Ishikawa (cell line): ENCODE measurements around the gene BTBD8.

Experiments used
- CREB1 ChIP-seq: IDR thresholded peaks from 2 replicates; pipeline ENCODE4 v1.6.1; 2012; ENCODE audit warnings: low read depth
- EGR1 ChIP-seq: IDR thresholded peaks from 2 replicates; pipeline ENCODE4 v1.6.1; 2012
- EP300 ChIP-seq: IDR thresholded peaks from 2 replicates; pipeline ENCODE4 v1.6.1; 2012; ENCODE audit warnings: borderline replicate concordance
- FOXM1 ChIP-seq: IDR thresholded peaks from 2 replicates; pipeline ENCODE4 v1.6.1; 2012; ENCODE audit warnings: low read depth, borderline replicate concordance
- NFIC ChIP-seq: IDR thresholded peaks from 2 replicates; pipeline ENCODE4 v1.6.1; 2012
- RAD21 ChIP-seq: IDR thresholded peaks from 2 replicates; pipeline ENCODE4 v1.6.1; 2012; ENCODE audit warnings: low read depth
- TAF1 ChIP-seq: IDR thresholded peaks from 2 replicates; pipeline ENCODE4 v1.6.1; 2012; ENCODE audit warnings: low read depth, mild to moderate bottlenecking
- TEAD4 ChIP-seq: IDR thresholded peaks from 2 replicates; pipeline ENCODE4 v1.6.1; 2012
- YY1 ChIP-seq: IDR thresholded peaks from 2 replicates; pipeline ENCODE4 v1.6.1; 2012; ENCODE audit warnings: low read depth
- TF ChIP-seq, protein P1 (sequence below): IDR thresholded peaks from 2 replicates; pipeline ENCODE4 v1.6.1; 2012
- TF ChIP-seq, protein P2 (sequence below): IDR thresholded peaks from 2 replicates; pipeline ENCODE4 v1.6.1; 2012
- TF ChIP-seq, protein P3 (sequence below): IDR thresholded peaks from 2 replicates; pipeline ENCODE4 v1.6.1; 2012; ENCODE audit warnings: low read depth, mild to moderate bottlenecking

- TF ChIP-seq, protein P1, sequence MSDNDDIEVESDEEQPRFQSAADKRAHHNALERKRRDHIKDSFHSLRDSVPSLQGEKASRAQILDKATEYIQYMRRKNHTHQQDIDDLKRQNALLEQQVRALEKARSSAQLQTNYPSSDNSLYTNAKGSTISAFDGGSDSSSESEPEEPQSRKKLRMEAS, result no peak
- no peak for TF ChIP-seq RAD21
- no peak for TF ChIP-seq CREB1
- no peak for TF ChIP-seq TAF1
- TF ChIP-seq, protein P2, sequence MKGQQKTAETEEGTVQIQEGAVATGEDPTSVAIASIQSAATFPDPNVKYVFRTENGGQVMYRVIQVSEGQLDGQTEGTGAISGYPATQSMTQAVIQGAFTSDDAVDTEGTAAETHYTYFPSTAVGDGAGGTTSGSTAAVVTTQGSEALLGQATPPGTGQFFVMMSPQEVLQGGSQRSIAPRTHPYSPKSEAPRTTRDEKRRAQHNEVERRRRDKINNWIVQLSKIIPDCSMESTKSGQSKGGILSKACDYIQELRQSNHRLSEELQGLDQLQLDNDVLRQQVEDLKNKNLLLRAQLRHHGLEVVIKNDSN, result no peak
- no peak for TF ChIP-seq YY1
- TF ChIP-seq EP300, result no peak
- TF ChIP-seq FOXM1, result no peak
- no peak for TF ChIP-seq NFIC
- no peak for TF ChIP-seq TEAD4
- no peak for TF ChIP-seq EGR1
- TF ChIP-seq, protein P3, sequence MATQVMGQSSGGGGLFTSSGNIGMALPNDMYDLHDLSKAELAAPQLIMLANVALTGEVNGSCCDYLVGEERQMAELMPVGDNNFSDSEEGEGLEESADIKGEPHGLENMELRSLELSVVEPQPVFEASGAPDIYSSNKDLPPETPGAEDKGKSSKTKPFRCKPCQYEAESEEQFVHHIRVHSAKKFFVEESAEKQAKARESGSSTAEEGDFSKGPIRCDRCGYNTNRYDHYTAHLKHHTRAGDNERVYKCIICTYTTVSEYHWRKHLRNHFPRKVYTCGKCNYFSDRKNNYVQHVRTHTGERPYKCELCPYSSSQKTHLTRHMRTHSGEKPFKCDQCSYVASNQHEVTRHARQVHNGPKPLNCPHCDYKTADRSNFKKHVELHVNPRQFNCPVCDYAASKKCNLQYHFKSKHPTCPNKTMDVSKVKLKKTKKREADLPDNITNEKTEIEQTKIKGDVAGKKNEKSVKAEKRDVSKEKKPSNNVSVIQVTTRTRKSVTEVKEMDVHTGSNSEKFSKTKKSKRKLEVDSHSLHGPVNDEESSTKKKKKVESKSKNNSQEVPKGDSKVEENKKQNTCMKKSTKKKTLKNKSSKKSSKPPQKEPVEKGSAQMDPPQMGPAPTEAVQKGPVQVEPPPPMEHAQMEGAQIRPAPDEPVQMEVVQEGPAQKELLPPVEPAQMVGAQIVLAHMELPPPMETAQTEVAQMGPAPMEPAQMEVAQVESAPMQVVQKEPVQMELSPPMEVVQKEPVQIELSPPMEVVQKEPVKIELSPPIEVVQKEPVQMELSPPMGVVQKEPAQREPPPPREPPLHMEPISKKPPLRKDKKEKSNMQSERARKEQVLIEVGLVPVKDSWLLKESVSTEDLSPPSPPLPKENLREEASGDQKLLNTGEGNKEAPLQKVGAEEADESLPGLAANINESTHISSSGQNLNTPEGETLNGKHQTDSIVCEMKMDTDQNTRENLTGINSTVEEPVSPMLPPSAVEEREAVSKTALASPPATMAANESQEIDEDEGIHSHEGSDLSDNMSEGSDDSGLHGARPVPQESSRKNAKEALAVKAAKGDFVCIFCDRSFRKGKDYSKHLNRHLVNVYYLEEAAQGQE, result no peak
Measured at GRCh38 chr1:92134331-92134730, 54.2 kb downstream of the BTBD8 start.
